GM18520 (cell line): ENCODE data around the gene PRRC2C.
"Not testable (repeated sequence)": the region's sequence is repeated elsewhere in the genome, so short reads cannot be mapped to it uniquely, and the experiment has no call there.

Source experiments
- ATAC-seq: cut with Tn5 transposase; IDR thresholded peaks from one replicate; pipeline ENCODE4 v1.9.1; 2021; ENCODE audit not compliant: unreplicated experiment

PRRC2C gene

GRCh38 chr1:171485375-171486047, at the start of gene PRRC2C:
Gene PRRC2C, plus strand, starts transcription at chr1:171485530. Its CDS starts 26,559 bp downstream, at chr1:171512089.
- ATAC-seq = peak; percentile 94

- no peak for ATAC-seq
Observed at GRCh38 chr1:171438441-171438840, 46.9 kb upstream of the PRRC2C start.

DNA sequence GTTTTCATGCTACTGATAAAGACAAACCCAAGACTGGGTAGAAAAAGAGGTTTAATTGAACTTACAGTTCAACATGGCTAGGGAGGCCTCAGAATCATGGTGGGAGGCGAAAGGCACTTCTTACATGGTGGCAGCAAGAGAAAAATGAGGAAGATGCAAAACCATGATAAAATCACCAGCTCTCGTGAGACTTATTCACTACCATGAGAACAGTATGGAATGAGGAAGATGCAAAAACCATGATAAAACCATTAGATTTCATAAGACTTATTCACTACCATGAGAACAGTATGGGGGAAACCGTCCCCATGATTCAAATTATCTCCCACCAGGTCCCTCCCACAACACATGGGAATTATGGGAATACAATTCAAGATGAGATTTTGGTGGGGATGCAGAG, 45.1 kb upstream of the PRRC2C start:
- ATAC-seq = not testable (repeated sequence)

DNA sequence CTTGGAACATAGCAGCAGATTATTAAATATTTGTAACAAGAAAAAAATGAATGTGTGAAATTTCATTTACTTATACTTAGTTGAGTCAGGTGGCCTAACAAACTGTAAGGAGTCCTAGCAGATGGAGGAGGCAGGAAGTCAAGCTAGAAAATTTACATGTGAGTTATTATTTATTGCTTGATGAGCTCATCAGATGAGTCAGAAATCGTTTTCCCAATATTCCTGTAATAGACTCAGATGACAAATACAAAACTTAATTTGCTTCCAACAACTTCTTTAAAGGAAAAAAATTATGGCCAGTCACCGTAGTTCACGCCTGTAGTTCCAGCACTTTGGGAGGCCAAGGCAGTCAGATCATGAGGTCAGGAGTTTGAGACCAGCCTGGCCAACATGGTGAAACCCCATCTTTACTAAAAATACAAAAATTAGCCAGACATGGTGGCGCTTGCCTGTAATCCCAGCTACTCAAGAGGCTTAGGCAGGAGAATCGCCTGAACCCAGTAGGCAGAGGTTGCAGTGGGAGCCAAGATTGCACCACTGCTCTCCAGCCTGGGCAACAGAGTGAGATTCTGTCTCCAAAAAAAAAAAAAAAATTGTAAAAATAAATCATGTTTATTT, 43.9 kb upstream of the PRRC2C start:
- not testable (repeated sequence) for ATAC-seq

DNA sequence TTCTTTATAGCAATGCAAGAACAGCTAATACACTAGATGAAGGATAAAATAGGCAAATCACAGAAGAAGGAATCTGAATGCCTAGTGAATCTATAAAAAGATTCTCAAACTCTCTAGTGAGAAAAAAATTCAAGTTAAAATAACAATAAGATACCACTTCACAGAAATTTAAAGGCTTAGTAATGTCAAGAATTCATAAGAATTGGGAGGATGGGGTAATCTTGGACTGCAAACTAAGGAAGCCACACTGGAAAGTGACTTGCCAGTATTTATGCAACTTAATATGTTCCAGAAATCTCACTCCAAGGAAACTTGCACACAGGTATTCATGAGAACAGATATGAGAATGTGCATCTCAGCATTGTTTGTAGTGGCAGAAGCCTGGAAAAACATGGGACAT, 38.9 kb upstream of the PRRC2C start:
- ATAC-seq = no peak

GRCh38 chr1:171455967-171456366, 29.4 kb upstream of the PRRC2C start:
- ATAC-seq = no peak

DNA sequence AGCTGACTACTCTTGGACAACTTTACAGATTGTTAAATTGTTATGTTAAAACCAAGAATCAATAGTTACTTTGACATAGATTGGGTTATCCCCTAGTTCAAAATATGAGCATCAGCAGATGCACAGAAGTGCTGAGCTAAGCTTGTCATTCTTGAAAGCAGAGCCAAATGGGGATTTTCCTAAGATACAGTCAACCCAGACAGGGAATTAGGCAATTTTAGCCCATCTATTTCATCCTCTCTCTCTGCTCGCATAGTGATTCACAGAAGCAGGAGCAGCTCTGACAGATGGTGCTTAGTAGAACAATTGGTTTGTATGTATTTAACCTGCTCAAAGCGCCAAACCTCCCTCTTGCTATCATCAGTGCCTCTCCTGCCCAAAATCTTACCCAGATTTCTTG, 27.9 kb upstream of the PRRC2C start:
- no peak for ATAC-seq

DNA sequence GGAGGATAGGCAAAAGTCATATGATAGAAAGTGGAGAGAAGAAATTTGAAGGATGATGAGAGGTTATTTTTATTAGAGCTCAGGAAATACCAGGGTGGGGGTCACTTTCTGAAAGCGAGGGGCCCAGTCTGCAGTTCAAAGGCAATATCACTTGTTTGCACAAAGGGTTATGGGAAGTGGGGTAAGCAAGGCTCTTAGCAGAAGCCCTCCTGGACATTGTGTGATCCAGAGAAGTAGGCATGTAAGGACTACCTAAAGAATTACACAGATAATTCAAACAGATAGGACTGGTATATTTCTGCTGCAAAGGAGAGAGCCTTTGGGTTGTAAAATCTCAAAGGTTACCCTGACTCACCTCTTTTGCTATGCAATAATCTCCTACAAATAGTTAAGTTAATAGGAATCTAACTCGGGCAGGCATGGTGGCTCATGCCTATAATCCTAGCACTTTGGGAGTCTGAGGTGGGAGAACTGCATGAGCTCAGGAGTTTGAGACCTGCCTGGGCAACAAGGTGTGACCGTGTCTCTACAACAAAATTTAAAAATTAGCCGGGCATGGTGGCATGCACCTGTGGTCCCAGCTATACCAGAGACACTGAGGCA, 25.2 kb upstream of the PRRC2C start:
- no peak for ATAC-seq

DNA sequence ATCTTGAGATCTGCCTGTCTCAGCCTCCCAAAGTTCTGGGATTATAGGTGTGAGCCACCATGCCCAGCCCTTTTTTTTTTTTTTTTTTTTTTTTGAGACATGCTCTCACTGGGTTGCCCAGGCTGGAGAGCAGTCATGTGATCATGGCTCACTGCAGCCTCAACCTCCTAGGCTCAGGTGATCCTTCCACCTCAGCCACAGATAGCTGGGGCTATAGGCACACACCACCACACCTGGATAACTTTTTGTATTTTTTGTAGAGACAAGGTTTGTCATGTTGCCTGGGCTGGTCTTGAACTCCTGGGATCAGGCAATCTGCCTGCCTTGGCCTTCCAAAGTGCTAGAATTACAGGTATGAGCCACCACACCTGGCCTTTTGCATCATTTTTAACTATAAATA, 17.7 kb upstream of the PRRC2C start:
- no peak for ATAC-seq

DNA sequence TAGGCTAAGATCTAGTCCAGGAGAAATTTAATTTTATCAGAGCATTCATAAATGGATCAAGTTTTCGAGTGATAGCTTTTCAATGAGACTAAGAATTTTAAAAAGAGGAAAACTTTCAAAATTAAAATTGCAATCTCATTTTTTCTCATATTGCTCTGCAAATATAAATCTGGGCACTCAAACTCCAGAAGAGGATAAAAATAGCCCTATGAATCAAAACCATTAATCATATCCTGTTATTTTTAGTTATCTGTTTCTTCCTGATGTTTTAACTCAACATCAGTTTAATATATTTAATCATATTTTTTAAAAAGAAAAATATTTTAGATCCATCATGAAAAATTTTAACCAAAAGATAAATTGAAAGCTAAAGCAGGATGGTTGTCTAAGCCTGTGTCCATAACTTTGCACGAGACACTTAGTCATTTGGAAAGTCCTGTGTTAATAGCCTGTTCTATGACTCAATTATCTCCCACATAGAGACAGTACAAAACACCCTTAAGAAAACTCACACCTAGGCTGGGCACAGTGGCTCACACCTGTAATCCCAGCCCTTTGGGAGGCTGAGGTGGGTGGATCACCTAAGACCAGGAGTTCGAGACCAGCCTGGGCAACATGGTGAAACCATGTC, 17.1 kb upstream of the PRRC2C start:
- ATAC-seq = peak; percentile 90

DNA sequence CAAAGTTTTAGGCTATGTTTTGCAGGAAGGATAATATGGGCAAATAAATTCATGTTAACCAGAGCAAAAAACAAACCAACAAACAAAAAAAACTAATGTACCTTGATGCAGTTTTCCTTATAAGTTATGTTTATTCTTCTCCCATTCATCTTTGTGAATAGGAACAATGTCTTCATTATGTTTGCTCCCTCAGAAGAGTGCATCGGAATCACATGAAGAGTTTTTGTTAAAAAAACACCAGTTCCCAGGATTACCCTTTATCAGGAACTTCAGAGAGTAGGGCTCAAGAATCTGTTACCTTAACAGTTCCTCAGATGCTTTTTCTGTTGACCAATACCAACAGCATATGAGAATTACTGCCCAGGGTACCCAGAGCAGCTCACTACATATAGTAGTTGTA, 14.6 kb upstream of the PRRC2C start:
- ATAC-seq = no peak

GRCh38 chr1:171472183-171472647, 13.1 kb upstream of the PRRC2C start:
- ATAC-seq = no peak

GRCh38 chr1:171476829-171477228, 8.5 kb upstream of the PRRC2C start:
- ATAC-seq = no peak

GRCh38 chr1:171477804-171478203, 7.5 kb upstream of the PRRC2C start:
- no peak for ATAC-seq

- no peak for ATAC-seq
Observed at GRCh38 chr1:171480035-171480434, 5.3 kb upstream of the PRRC2C start.

- peak; percentile 41 for ATAC-seq
Observed at GRCh38 chr1:171484760-171485374, 463 bp upstream of the PRRC2C start.

- ATAC-seq = peak; percentile 24
Observed at GRCh38 chr1:171486048-171486519, 754 bp downstream of the PRRC2C start.

DNA sequence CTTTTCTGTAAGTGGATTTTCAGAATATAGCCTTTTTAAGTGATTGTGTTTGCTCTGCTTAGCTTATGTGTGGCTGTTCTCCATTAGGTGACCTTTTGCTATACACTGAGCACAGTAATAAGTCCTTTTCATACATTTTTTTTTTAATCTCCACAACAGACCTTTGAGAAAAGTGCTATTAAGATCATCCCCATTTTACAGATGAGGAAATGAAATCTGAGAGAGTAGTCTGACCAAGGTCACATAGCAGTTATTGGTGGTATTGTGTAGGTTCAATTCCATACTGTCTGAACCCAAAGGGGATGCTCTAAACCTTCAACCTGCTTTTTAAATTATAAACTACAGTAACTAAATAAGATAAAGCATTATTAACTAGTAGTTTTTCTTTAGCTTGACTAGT, 1.7 kb downstream of the PRRC2C start:
- ATAC-seq = no peak

DNA sequence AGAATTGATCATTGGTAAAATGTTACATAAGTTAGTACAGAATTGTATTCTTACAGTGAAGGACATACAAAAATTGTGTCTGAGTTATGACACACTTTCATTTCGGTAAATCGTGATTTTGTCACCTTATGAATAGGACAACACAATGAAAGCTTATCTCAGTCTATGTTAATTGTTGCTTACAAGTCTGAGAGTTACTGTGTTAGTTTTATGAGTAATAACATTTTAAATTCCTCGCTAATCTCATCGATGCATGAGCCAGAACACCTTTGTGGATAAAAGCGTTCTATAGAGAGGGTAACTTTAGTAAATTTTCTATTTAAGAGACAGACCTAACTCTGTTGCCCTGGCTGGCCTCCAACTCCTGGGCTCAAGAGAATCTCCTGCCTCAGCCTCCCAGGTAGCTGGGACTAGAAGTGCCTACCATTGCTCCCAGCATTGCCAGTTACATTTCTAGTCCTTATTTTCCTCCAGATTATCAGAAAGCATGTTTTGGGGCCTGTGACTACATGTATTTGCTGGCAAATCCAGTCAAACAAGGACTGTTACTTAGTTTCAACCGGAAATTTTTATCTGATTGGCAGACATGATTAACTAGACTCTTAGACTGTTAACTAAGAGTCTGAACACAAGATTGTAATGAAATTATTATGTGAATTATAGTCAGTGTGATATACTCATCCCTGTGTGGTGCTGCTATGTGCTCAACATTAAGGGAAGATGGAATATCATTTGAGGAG, 3.0 kb downstream of the PRRC2C start:
- no peak for ATAC-seq

DNA sequence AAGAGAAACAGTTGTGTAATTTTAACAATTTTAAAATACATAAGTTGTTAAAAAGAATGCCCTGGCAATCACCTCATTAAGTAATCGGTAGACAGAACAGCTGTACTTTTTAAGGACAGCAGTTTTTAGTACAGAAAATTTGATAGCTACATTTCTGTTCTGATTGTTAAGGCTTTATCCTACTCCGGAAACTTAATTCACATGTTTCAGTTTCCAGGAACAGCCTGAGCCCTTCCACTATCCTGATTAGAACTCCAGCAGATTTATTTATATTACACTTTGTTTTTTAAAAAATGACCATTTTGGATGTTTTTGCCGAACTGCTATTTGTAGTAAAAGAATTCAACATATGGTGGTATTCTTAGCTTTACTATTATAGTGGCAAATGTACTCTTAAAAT, 8.7 kb downstream of the PRRC2C start:
- no peak for ATAC-seq

DNA sequence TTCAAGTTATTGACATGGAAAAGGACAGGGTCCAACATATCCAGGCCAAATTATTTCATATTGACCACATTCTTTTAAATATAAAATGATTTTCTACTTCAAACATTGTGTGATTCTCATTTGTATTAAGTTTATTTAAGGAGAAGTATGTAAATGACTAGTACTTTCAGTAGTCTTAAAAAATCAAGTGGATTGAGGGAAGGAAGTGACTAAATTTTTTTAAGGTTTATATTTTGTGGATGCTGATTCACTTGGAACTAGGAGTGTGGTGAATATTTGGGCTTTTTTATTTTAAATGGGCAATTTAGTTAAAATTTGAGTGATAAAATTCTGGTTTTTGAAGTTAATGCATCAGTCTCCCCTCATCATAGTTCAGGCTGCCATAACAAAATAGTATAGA, 10.1 kb downstream of the PRRC2C start:
- no peak for ATAC-seq
